EH (cell line): ENCODE measurements around the gene SBK2.

Source experiments
- DNase-seq: peaks from one replicate; pipeline ENCODE4 v3.0.0-alpha.2; 2015; ENCODE audit warnings: low read depth

SBK2 gene

GRCh38 chr19:55486043-55486970 lies 50.6 kb downstream of the SBK2 start:
- DNase-seq = no peak

- DNase-seq = no peak
Measured at GRCh38 chr19:55485439-55486011, 51.4 kb downstream of the SBK2 start.

- peak; percentile 69 for DNase-seq
Measured at GRCh38 chr19:55484593-55485438, 52.1 kb downstream of the SBK2 start, which contains the start of gene NAT14. Gene NAT14 (plus strand): TSS chr19:55485188. CDS start chr19:55485709, 521 bp downstream.

GRCh38 chr19:55483706-55484592 lies 53.0 kb downstream of the SBK2 start:
- DNase-seq = no peak

- no peak for DNase-seq
Measured at GRCh38 chr19:55482967-55483705, 53.8 kb downstream of the SBK2 start.

- DNase-seq = no peak
Measured at GRCh38 chr19:55482156-55482961, 54.6 kb downstream of the SBK2 start.

GRCh38 chr19:55481794-55482155 lies 55.2 kb downstream of the SBK2 start:
- no peak for DNase-seq

- DNase-seq = no peak
Measured at GRCh38 chr19:55481148-55481793, 55.7 kb downstream of the SBK2 start.

- no peak for DNase-seq
Measured at GRCh38 chr19:55479451-55480230, 57.3 kb downstream of the SBK2 start.

- DNase-seq = no peak
Measured at GRCh38 chr19:55479045-55479444, 57.9 kb downstream of the SBK2 start.
